Measurements from ENCODE around the gene STPG2.

DNA sequence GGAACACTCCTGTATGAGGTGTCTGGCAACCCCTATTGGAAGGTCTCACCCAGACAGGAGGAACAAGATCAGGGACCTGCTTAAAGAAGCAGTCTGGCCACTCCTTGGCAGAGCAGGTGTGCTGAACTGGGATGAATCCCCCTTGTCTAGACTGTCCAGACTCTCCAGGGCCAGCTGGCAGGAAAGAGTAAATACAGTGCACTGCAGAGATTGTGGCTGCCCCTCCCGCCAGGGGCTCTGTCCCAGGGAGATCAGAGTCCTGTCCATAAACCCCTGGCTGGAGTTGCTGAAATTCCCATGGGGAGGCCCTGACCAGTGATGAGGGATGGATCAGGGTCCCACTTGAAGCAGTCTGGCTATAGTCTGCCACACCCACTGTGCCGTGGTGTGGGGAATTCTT lies 17.7 kb downstream of the STPG2 start:
- TF ChIP-seq, protein P1, sequence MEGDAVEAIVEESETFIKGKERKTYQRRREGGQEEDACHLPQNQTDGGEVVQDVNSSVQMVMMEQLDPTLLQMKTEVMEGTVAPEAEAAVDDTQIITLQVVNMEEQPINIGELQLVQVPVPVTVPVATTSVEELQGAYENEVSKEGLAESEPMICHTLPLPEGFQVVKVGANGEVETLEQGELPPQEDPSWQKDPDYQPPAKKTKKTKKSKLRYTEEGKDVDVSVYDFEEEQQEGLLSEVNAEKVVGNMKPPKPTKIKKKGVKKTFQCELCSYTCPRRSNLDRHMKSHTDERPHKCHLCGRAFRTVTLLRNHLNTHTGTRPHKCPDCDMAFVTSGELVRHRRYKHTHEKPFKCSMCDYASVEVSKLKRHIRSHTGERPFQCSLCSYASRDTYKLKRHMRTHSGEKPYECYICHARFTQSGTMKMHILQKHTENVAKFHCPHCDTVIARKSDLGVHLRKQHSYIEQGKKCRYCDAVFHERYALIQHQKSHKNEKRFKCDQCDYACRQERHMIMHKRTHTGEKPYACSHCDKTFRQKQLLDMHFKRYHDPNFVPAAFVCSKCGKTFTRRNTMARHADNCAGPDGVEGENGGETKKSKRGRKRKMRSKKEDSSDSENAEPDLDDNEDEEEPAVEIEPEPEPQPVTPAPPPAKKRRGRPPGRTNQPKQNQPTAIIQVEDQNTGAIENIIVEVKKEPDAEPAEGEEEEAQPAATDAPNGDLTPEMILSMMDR (IDR thresholded peaks at IDR 0.05), result no peak
- TF ChIP-seq POLR2A (IDR thresholded peaks at IDR 0.05), result no peak
- TF ChIP-seq POLR2AphosphoS5 (IDR thresholded peaks at IDR 0.05), result no peak

Measured in transverse colon (tissue), 4 donors.